Endothelial cell of umbilical vein (primary cell): ENCODE measurements around the gene CEMIP.

Experiments
- CTCF ChIP-seq, 2 donors: IDR thresholded peaks; 1 replicate in 1 of 2; 2 replicates in 1 of 2; pipeline ENCODE4 v1.5.1; 2011; ENCODE audit warnings: low read length in 2 of 2, mild to moderate bottlenecking in 2 of 2, moderate library complexity in 2 of 2, control low read depth in 1 of 2, inconsistent platforms in 1 of 2, low read depth in 1 of 2; ENCODE audit not compliant: insufficient read depth in 1 of 2; ENCODE audit errors: extremely low read depth in 1 of 2
- EZH2 ChIP-seq: IDR thresholded peaks from 2 replicates; pipeline ENCODE4 v1.6.1; 2012; ENCODE audit warnings: borderline replicate concordance, low read depth, mild to moderate bottlenecking, moderate library complexity, low read length, inconsistent platforms; ENCODE audit not compliant: severe bottlenecking
- FOS ChIP-seq: IDR thresholded peaks from 2 replicates; pipeline ENCODE4 v1.6.1; 2011; ENCODE audit warnings: mild to moderate bottlenecking, low read length, moderate library complexity, borderline replicate concordance; ENCODE audit not compliant: insufficient read depth
- MAX ChIP-seq: IDR thresholded peaks from 2 replicates; pipeline ENCODE4 v1.6.1; 2011; ENCODE audit not compliant: insufficient read depth, insufficient read length
- POLR2A ChIP-seq: IDR thresholded peaks from 2 replicates; pipeline ENCODE4 v1.6.1; 2012; ENCODE audit warnings: low read depth, mild to moderate bottlenecking, control low read depth, low read length

DNA sequence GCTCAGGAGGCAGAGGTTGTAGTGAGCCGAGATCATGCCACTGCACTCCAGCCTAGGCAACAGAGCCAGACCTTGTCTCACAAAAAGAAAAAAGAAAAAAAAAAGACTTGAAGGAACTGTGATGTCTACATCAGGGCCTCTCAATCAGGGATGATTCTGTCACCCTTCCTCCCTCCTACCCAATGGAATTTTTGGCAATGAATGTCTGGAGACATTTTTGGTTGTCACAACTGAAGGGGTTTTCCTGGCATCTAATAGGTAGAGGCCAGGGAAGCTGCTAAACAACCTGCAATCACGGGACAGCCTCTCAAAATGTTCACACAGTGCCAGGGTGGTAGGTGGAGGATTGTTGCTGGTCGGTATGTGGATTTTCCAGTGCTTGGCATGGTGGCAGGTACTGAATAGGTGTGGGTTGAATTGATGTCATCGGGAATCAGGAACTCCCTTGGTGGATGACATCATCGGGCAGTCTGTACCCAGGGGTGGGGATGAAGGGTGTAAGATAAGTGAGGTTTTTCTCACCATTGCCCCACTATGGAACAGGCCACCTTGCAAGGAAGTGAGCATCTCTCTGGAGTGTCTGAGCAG, 139.1 kb downstream of the CEMIP start:
- TF ChIP-seq CTCF (IDR thresholded peaks at IDR 0.05; ENCODE audit: extremely low read depth in 1 of 2, insufficient read depth in 1 of 2, low read depth in 1 of 2, low read length in 2 of 2) (no peak), MAX (no peak), EZH2 (no peak), POLR2A (no peak), FOS (no peak)
